OCI-LY3 (cell line): ENCODE results near the gene SSPN.

Source experiments
- H2AFZ ChIP-seq: fragments of 200-600, 300-600 bp; shearing (Covaris generic); 2 replicates; pipeline ENCODE4 v1.6.0; 2014; ENCODE audit warnings: antibody characterized with exemption, low read depth, low read length
- H3K27ac ChIP-seq: fragments of 200-600, 300-600 bp; sonication (generic); 2 replicates; pipeline ENCODE4 v1.5.1; 2014; ENCODE audit warnings: mild to moderate bottlenecking, low read length, moderate library complexity, mixed read lengths
- H3K27me3 ChIP-seq: fragments of 200-600, 300-600 bp; sonication (generic); 2 replicates; pipeline ENCODE4 v1.6.1; 2014; ENCODE audit warnings: low read depth, low read length, mixed read lengths
- H3K36me3 ChIP-seq: fragments of 200-600, 300-600 bp; sonication (generic); replicated peaks from 2 replicates; pipeline ENCODE3; 2014; ENCODE audit warnings: low read depth, low read length, mixed read lengths
- H3K4me1 ChIP-seq: fragments of 300-600, 200-600 bp; sonication (generic); 2 replicates; pipeline ENCODE4 v1.6.1; 2014; ENCODE audit warnings: low read length, mixed read lengths
- H3K4me2 ChIP-seq: fragments of 200-600, 300-600 bp; sonication (generic); 2 replicates; pipeline ENCODE4 v1.6.1; 2014; ENCODE audit warnings: low read length, mixed read lengths
- H3K4me3 ChIP-seq: fragments of 300-600, 200-600 bp; sonication (generic); 2 replicates; pipeline ENCODE4 v1.5.1; 2014; ENCODE audit warnings: antibody characterized with exemption, mild to moderate bottlenecking, low read length, moderate library complexity
- H3K79me2 ChIP-seq: fragments of 300-600, 200-600 bp; shearing (Covaris generic); 2 replicates; pipeline ENCODE4 v1.6.1; 2014; ENCODE audit warnings: mild to moderate bottlenecking, low read length, mixed read lengths
- H3K9ac ChIP-seq: fragments of 300-600, 200-600 bp; shearing (Covaris generic); 2 replicates; pipeline ENCODE4 v1.6.0; 2014; ENCODE audit warnings: mild to moderate bottlenecking, low read length, moderate library complexity
- H3K9me3 ChIP-seq: fragments of 200-600, 300-600 bp; shearing (Covaris generic); 2 replicates; pipeline ENCODE4 v1.6.1; 2014; ENCODE audit warnings: low read length, mixed read lengths; ENCODE audit not compliant: insufficient read depth
- H4K20me1 ChIP-seq: fragments of 200-600, 300-600 bp; sonication (generic); 2 replicates; pipeline ENCODE4 v1.6.1; 2016; ENCODE audit warnings: low read length, mixed read lengths; ENCODE audit not compliant: insufficient read depth
- EZH2phosphoT487 ChIP-seq: fragments of 200-600 bp; shearing (Covaris generic); IDR thresholded peaks from 2 replicates; pipeline ENCODE4 v1.6.1; 2018; ENCODE audit warnings: antibody characterized with exemption, mixed run types, low read depth
- TF ChIP-seq, protein P1 (sequence below): fragments of 200-600, 300-600 bp; sonication (generic); IDR thresholded peaks from 2 replicates; pipeline ENCODE4 v1.5.1; 2014; ENCODE audit warnings: antibody characterized with exemption, low read length, low read depth

The SSPN gene

DNA sequence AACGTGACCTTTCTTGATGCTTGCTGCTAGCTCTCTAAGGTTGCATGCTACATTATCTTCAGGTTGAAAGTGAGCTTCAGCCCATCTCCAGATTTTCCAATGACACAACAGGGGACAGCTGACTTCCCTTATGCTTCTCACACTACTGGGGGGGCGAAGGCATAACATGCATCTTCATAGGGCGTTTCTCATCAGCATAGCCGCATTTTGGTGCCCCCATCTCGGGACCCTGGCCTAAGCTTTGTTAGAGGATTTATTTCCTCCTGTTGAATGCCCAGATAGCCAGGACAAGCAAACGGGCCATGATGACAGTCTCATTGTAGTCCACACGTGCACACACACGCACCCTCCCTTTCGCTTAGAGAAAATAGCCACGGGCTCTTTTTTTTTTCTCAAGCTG, 30.7 kb downstream of the SSPN start:
- Histone ChIP-seq H3K9me3 (no peaks in the 10 kb centered on the region), H3K4me1 (no peaks in the 10 kb centered on the region), H3K27me3 (peaks cover 17% of the 10 kb centered on the region; the same call in 1 of the 2 replicates), H2AFZ (no peak overlapping the region), H3K4me2 (peak overlapping the region; percentile 72; the same call in 1 of the 2 replicates), H3K27ac (no peak overlapping the region), H4K20me1 (no peaks in the 10 kb centered on the region), H3K4me3 (no peak overlapping the region), H3K36me3 (no peaks in the 10 kb centered on the region), H3K9ac (no peak overlapping the region), H3K79me2 (no peaks in the 10 kb centered on the region)
- TF ChIP-seq EZH2phosphoT487 = no peak
- TF ChIP-seq, protein P1, sequence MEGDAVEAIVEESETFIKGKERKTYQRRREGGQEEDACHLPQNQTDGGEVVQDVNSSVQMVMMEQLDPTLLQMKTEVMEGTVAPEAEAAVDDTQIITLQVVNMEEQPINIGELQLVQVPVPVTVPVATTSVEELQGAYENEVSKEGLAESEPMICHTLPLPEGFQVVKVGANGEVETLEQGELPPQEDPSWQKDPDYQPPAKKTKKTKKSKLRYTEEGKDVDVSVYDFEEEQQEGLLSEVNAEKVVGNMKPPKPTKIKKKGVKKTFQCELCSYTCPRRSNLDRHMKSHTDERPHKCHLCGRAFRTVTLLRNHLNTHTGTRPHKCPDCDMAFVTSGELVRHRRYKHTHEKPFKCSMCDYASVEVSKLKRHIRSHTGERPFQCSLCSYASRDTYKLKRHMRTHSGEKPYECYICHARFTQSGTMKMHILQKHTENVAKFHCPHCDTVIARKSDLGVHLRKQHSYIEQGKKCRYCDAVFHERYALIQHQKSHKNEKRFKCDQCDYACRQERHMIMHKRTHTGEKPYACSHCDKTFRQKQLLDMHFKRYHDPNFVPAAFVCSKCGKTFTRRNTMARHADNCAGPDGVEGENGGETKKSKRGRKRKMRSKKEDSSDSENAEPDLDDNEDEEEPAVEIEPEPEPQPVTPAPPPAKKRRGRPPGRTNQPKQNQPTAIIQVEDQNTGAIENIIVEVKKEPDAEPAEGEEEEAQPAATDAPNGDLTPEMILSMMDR = no peak

DNA sequence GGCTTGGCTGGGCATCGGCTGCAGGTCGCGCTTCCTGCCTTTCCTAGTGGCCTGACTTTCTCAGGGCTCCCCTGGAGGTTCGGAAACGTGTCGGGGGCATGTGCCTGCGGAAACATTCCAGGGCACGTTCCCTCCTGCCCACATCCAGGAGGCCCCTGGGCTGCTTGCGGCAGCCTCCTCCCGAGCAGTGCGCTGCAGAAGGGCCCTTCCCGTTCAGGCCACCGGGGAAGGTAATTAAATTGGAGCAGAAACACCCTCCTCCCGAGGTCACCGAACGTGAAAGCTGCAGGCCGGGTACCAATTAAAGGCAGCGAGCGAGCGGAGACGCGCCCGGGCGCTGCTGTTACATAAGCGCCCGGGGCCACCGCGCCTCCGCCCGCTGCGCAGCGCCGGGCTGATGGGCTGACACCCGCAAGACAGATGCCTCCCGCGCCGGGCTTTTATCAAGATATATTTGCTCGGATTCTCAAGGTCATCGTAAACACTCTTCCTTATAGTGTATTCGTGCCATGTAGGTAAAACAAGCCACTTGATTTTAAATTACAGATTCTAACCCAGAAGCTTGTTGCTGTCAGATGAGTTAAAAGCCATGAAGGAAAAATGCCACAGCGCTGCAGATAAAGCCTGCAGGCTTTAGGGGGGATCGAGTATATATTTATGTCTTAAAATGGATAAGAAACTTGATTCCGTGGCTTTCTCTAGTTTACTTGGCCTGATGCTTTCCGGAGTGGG, 31.4 kb downstream of the SSPN start:
- Histone ChIP-seq H3K9me3 (no peaks in the 10 kb centered on the region), H3K4me3 (peak overlapping the region; percentile 75), H3K4me1 (no peaks in the 10 kb centered on the region), H3K27ac (no peak overlapping the region), H3K9ac (peak overlapping the region; percentile 26), H3K79me2 (no peaks in the 10 kb centered on the region), H3K36me3 (no peaks in the 10 kb centered on the region), H2AFZ (peak overlapping the region; percentile 33), H3K4me2 (peak overlapping the region; percentile 72), H4K20me1 (no peaks in the 10 kb centered on the region), H3K27me3 (peaks cover 17% of the 10 kb centered on the region; the same call in 1 of the 2 replicates)
- TF ChIP-seq EZH2phosphoT487 = no peak
- TF ChIP-seq, protein P1 = no peak

GRCh38 chr12:26227361-26227745, 32.0 kb downstream of the SSPN start:
- Histone ChIP-seq H3K79me2 (no peaks in the 10 kb centered on the region), H4K20me1 (no peaks in the 10 kb centered on the region), H3K4me2 (peak overlapping the region; percentile 72), H2AFZ (peak overlapping the region; percentile 33; the same call in 1 of the 2 replicates), H3K36me3 (no peaks in the 10 kb centered on the region), H3K27ac (no peak overlapping the region), H3K4me3 (peak overlapping the region; percentile 75), H3K4me1 (no peaks in the 10 kb centered on the region), H3K9ac (peak overlapping the region; percentile 26), H3K27me3 (peaks cover 17% of the 10 kb centered on the region; the same call in 1 of the 2 replicates), H3K9me3 (no peaks in the 10 kb centered on the region)
- TF ChIP-seq, protein P1 = no peak
- no peak for TF ChIP-seq EZH2phosphoT487

DNA sequence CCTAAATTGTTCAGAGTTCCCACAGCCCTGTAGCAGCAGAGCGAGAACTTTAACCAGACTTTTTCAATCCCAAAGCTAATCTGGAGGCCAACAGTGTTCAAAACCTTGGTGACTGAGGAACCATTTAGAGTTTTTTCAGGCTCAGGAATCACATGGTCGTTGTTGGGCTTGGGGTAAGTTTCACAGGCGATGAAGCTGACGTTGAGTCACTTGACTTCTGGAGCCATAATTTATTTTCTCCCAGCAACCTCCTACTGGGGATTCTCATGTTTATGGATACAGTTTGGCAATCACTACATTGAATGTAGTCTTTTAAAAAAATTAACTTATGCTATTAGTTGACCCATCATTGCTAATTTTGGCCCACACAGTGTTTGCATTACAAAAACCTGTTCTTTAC, 34.5 kb downstream of the SSPN start:
- H3K4me1 ChIP-seq = no peaks in the 10 kb centered on the region
- no peak overlapping the region for H3K27ac ChIP-seq
- no peak overlapping the region for H2AFZ ChIP-seq

More for the DNA sequence above, 34.5 kb downstream of the SSPN start:
- H3K4me2 ChIP-seq = no peak overlapping the region
- H3K27me3 ChIP-seq = peaks cover 24% of the 10 kb centered on the region
- H3K9me3 ChIP-seq = no peaks in the 10 kb centered on the region
- H3K36me3 ChIP-seq = no peaks in the 10 kb centered on the region
- no peaks in the 10 kb centered on the region for H3K79me2 ChIP-seq
- no peaks in the 10 kb centered on the region for H4K20me1 ChIP-seq
- H3K4me3 ChIP-seq = no peak overlapping the region
- H3K9ac ChIP-seq = no peak overlapping the region
- TF ChIP-seq, protein P1 = no peak
- no peak for TF ChIP-seq EZH2phosphoT487
